ENCODE data around the gene TOMM22.
"Not testable (repeated sequence)": the region's sequence is repeated elsewhere in the genome, so short reads cannot be mapped to it uniquely, and the experiment has no call there.

The TOMM22 gene

DNA sequence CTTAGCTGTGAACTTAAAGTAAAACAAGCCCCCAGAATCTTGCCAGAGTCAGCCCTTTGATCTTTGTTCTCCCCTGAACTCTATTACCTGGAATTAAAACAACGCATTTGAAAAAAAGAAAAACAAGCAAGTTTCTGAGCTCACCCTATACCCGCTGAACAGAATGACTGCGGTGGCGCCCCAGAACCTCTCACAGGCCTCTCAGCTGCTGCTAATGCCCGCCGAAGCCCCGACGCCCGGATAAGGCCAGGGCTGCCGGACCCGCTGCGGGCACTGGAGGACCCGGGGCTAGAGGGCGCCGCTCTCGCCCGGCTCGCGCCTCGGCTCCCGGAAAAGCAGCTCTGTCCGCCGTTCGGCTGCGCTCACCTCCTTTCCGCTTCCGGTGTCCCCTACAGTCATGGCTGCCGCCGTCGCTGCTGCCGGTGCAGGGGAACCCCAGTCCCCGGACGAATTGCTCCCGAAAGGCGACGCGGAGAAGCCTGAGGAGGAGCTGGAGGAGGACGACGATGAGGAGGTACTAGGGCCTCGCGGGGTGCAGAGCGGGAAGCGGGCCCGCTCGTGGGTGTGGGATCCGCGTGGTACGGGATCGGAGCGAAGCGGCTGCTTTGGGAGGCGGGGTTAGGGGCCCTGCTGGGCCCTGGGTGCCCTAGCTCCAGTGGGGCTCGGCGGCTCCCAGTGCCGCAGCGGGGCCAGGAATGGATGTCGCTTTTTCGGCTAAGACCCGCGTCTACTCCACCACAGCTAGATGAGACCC lies at the start of gene TOMM22:
TOMM22 (plus strand) TSS at position 376 of the 754 bp plus-strand sequence; CDS start at position 398, 22 bp downstream.
- DNase-seq = peak; percentile 73

DNA sequence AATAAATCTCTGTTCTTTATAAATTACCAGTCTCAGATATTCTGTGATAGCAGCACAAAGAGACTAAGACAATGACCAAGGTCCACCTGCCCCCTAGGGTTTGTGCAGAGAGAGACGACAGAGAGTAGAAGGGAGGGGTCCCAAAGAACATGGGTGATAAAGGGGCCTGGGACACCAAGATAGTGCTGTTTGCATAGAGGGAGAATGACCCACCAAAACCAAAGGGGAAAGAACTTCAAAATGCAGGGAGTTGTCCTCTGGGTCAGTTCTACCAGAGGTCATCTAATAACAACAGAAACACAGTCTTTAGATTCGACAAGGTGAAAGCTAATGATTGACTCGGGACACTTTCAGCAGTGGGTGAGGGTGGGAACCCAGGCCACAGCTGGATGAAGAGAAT lies 49.2 kb upstream of the TOMM22 start:
- DNase-seq = no peak

DNA sequence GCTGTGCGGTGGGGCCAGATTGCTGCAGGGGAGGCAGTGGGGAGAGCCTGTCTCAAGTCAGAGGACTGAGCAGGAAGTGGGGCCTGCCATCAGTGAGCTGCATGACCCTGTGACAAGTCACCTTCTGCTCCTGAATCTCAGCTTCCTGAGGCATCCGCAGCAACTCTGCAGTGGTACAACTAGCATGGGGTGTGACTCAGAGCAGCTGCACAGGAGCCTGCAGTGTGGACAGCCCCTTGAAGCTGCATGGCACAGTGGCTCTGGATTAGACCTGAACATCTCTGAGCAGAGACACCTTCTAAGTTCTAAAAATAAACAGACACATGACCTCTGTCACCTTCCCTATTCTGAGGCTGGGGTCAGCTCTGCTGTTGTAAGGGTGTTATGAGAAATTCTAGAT lies 43.5 kb upstream of the TOMM22 start:
- DNase-seq = no peak

DNA sequence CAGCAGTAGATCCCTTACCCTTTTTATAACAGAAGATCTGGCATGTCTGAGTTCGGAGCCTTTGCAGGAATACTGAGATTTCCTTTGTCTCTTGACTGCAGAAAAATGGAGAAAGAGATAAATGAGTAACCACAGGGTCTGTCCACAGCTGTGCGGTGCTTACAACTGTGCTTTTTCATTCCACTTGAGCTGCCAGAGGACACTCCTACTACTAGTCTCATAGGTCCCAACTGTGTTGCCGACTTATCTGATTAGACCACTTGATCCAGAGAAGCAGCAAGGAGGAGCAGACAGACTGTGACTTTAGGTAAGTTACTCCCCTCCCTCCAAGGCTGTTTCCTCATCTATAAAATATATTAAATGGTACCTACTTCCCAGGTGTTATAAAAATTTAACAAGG lies 43.0 kb upstream of the TOMM22 start:
- DNase-seq = no peak

DNA sequence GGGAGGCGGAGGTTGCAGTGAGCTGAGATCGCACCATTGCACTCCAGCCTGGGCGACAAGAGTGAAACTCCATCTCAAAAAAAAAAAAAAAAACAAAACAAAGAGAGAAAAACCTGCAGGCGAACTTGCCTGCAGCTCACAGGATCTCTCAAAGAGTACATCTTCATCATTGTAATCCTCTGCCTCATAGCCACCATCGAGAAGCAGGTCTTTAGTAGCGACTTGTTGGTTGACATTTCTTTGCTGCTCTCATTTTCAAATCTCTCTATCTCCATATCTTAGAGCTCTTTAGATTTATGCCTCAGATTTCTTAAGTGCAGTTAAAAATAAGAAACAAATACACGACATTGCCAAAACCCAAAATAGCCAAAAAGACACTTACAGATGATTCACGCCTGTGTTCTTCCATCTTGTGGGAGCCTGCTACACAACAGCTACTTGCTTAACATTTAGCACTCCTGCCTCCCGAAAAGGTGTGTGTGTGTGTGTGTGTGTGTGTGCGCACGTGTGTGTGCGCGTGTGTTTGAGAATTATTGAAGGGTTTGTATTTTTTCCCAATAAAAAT lies 40.2 kb upstream of the TOMM22 start:
- no peak for DNase-seq

DNA sequence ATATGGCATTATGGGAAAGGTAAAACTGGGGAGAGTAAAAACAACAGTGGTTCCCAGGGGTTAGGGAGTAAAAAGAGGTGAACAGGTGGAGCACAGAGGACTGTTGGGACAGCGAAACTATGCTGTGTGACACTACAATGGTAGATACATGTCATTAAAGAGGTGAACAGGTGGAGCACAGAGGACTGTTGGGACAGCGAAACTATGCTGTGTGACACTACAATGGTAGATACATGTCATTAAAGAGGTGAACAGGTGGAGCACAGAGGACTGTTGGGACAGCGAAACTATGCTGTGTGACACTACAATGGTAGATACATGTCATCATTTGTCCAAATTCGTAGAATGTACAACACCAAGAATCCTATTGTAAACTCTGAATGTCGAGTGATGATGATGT lies 37.5 kb upstream of the TOMM22 start:
- DNase-seq = not testable (repeated sequence)

DNA sequence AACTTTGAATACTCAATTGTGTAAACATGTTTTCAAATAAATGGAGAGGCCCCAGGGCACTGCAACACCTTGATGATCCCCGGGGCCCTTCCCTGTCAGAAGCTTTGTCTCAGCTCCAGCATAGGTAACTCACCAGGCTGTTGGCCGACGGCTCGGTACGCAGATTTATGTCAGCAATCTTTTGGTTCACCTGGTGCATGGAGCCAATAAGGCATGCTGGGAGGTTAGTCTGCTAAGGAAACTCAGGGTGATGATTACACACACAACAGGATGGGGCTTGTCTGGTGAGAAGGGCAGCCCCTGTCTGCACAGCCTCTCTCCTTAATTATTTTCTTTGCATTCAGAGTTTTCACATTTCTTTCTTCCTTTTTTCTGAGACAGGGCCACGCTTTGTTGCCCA lies 36.3 kb upstream of the TOMM22 start:
- no peak for DNase-seq

DNA sequence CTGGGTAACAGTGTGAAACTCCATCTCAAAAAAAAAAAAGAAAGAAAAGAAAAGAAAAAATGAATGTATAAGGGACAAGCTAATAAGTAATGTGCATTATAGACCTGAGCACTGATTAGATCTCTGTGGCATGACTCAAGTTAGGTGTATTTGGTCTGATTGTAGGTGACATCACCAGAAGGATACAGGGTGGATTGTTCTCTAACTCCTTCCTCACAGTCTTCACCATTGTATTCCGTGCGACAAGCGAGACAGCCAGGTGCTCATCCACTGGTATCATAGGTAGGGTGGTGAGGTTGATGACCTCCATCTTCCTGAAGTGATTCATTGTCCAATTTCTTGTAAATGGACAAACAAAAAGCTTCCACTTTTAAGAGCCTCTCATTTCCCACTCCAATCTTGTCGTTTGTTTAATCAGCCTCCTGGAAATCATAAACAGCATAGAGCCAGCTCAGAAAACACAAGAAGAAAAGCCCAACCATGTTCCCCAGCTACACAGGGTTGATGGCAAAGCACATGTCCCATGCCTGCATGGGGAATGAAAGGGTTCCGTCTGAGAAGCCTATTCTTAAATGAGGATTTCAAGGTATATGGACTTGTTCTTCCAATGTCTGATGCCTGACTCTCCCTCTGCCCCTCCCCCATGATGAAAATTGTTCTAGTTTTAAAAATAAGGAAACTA lies 31.8 kb upstream of the TOMM22 start:
- peak; percentile 62 for DNase-seq

DNA sequence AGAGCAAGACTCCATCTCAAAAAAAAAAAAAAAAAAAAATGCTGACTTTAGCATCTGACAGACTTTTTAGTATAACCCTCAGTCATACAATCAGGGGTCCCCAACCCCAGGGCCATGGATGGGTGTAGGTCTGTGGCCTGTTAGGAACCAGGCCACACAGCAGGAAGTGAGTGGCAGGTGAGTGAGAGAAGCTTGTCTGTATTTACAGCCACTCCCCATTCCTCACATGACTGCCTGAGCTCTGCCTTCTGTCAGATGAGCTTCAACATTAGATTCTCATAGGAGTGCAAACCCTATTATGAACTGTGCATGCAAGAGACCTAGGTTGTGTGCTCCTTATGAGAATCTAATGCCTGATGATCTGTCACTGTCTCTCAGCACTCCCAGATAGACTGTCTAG lies 28.9 kb upstream of the TOMM22 start:
- peak; percentile 6 for DNase-seq

DNA sequence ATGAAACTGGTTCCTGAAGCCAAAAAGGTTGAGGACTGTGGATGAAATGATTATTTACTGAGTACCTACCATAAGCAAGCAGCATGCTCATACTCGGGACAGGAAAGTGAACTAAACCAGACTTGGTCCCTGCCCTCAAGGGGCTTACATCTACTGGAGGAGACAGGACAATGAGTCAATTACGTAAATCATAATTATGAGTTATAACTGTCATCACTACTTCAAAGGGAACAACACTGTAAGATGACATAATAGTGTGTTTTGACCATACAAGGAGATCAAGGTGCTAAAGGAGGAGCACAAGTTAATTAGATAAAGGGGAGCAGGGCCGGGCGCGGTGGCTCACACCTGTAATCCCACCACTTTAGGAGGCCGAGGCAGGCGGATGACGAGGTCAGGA lies 28.0 kb upstream of the TOMM22 start:
- DNase-seq = no peak

DNA sequence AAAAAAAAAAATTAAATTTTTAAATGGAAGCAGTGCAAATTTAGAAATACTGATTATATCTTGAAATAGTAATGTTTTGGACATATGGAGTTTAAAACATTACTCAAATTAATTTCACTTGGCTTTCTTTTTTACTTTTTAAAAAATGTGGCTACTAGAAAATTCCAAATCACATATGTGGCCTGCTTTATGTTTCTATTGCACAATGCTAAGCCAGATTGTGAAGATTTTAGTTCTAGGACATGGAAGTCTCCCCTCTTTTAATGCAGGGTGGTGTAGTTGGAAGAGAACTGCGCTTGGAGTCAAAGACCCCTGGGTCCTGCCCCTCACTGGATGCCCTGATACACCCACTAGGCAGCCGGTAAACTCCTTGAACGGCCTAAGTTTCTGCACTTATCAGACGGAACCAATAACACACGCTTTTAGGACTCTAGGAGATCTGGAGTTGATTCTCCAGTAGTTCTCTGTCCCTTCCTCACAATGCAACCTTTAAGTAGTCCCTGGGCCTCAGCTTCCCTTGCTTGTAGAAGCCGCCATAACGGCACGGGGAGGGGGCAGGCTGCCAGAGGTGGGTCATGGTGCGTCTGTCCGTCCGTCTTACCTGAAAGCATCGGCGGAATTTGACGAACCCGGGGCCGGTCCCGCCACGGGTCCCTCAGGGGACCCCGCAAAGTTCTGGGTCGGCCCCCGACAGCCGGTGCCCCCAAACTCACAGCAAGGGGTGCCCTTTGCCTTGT lies 26.1 kb upstream of the TOMM22 start:
- DNase-seq = no peak

DNA sequence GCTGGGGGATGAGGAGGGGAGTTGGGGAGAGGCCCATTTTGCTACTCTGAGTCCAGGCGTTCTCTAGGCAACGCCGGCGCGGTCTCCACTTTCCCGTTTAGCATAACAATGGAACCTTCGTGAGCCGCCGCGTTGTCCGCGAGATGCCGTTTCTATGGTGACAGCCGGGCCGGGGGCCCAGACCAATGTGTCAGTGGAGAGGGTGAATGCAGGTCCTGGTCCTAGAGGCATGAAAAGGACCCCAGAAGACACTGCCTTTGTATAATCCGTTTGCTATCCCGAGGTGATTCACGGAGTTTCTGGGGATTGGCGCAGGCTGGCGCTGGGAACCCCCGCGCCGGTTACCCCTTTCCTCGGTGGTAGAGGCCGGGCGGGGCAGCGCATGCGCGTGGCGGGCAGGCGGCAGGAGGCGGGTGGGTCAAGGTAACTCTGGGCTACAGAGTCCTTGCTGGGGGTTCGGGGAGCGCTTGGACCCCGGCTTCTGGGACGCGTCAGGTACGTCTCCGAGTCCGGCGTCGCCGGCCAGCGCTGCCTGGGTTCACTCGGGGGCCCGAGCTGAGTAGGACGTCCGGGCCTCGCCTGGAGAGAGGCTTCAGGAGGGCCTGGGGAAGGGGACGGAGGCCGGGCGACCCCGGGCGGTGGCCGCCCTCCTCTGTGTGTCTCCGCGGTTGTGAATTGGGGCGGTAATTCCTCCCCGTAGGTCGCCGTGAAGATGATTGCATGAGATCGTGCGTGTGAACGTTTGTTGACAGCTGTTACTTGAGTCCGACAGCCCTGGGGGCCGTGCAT lies 25.3 kb upstream of the TOMM22 start, which contains the start of the genes CBY1 and FAM227A:
CBY1 (plus strand) TSS at position 383 of the 789 bp plus-strand sequence. CDS start 11,417 bp downstream, outside the sequence.
FAM227A (minus strand) TSS at position 137 of the 789 bp plus-strand sequence. CDS start 6,224 bp downstream, outside the sequence.
- peak; percentile 84 for DNase-seq

DNA sequence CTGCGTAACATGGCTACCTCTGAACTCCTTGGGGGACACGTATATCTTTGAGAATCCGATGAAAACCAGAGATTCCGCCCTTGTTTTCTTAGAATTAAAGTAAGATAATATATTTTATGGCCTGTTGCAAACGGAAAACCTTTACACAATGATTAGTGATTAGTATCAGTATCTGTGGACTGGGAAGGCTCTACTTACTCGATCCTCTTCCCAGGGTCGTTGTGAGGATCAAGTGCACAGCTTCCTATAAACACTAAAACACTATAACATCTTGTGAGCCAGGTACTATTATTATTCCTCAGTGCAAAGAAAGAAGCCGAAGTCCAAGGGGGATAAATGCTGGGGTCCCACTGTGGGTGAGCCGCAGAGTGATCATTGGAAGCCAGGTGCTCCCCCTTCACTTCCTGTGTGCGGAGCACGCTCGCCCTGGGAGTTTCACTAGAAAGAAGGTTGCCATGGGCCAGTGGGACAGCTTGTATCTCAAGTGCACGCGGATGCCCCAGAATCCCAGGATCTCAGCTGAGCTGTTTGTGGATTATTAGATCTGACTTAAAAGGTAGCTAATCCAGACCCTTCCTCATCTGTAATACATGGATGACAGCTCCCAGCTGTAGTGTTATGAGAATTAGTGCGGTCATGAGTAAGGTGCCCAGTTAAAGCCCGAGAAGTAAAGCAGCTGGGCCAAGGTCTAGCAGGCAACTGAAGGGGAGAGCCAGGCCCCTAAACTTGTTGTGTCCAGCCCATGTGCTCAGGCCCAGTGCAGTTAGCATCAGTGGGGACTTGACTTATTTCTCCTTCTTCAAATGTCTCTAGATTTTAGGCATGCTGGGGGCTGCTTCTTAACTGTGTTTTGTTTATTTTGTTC lies 24.5 kb upstream of the TOMM22 start:
- no peak for DNase-seq

DNA sequence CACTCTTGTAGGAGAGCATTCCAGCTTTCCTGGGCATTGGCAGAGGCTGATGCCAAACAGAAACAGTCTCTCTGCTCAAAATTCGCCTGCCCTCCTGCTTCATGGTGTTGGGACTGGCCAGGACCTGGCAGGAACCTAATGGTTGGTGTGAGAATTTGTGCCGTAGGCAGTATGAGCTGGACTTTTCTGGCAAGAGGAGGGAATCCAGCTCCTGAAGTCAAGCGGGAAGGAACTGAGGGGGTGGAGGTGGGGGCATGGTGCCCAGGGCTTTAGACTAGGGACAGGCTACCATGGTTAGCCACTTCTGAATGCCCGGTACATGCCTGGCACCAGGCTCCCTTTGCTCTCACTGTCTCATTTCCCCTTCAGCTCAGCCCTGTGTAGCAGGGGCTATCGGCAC lies 6.9 kb upstream of the TOMM22 start:
- DNase-seq = no peak

DNA sequence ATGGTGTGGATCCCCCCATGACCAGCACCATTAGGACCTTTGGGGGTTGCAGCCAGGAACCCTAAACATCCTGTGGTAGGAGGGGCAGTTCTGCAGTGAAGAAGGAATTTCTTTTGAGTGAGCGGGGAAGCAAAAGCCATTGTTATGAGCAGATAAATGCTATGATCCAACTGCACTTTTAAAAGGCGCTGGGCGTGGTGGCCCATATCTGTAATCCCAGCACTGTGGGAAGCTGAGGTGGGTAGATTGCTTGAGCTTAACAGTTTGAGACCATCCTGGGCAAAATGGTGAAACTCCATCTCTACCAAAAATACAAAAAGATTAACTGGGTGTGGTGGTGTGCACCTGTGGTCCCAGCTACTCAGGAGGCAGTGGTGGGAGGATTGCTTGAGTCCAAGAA lies 5.9 kb upstream of the TOMM22 start:
- no peak for DNase-seq

DNA sequence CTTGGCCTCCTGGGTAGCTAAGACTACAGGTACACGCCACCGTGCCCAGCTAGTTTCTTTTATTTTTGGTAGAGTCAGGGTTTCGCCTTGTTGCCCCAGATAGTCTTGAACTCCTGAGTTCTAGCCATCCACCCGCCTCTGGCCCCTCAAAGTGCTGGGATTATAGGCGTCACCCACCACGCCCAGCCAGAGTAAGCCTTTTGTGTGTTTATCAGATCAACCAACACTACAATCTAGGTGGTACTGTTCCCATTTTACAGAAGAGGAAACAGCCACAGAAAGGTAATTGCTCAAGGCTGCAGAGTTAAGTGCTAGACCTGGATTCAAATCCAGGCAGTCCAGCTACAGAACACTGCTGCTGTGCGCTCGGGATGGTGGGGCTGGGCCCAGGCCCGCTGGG lies 3.1 kb downstream of the TOMM22 start:
- DNase-seq = no peak

DNA sequence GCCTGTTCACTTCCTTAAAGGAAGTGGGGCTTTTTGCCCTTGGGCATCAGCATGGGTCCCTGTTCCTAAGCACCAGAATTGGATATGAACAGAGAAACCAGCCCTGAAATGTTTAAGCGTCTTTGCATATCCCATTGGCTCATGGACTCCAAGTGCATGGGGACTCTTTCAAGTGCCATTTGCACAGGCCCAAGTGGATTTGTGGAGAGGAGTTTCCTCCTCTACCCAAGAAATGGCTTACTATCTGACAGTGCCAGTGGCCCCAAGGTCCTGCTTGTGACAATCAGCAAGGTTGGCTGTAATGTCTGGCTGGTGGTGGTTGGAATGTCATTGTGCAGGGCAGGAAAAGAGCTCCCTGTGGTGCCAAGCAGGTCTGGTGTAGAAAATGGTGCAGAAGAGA lies 4.0 kb downstream of the TOMM22 start:
- DNase-seq = no peak

DNA sequence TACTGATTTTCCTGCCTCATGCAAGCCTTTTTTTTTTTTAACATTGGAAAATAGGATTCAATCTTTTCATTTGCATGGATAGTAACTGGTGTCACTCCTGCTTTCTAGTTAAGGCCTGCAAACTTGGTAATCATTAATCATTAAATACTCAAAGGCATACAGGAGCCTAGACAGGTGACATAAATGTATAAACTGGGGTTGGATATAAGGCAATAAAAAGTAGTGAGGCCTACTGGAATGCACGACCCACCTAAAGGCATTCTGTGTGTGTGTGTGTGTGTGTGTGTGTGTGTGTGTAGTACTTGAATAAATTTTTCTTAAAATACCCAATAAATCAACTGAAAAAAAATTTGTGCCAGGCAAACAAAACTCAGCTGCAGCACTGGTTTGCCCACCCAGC lies 7.9 kb downstream of the TOMM22 start:
- no peak for DNase-seq

DNA sequence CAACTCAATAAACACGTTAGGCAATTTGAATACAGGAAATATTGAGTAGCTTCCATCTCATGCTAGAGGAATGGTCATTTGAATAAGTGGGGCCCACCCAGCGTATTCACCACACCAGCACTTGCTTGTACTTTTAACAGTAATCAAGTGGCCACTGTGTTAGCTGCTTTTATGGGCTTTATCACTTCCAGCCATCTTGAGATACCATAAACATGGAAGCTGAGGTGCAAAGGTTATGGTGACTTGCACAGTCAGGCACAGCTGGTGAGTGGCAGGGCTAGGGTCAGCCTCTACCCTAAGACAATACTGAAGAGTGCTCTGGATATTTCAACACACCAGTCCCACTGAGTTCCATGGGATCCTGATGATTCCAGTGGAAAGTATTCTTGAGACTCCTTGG lies 12.3 kb downstream of the TOMM22 start:
- DNase-seq = no peak

DNA sequence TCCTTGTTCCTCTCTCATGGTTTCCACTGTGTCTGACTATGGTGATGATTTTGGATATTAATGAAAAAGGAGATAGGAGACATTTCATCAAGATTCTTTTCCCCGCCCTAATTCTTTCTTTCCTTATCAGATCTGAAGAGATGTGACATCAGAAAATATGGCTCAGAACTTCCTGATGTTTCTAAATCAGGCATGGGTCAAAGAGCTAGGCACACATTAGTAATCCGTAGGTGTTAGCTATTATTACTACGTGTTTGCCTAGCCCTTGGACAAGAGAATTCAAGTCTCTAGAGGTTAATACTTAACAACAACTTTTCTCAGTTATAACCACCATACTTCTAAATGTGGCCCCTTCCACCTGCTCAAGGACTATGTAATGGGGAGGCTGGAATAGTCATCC lies 13.2 kb downstream of the TOMM22 start:
- DNase-seq = no peak
